Measurements from ENCODE around the gene ZNF646. TPM values are rescaled to one million over a fixed set of nuclear protein-coding genes. Genes with fewer than 3 reads are reported as not detected.

ZNF646 gene
- total and polyA plus RNA-seq, 2 of the 13 experiments (the other 11 are each of a cell fraction or from before 2014, with no cell fraction given), result 3.4 to 10.9 TPM

GRCh38 chr16:31032736-31033708 lies 41.2 kb upstream of the ZNF646 start, which contains the start of gene STX4 (continued):
- TF ChIP-seq ZNF430 (CRISPR knock-in tag; IDR thresholded peaks at IDR 0.05) (peak; percentile 52; the same call in 1 of the 2 replicates), GTF3A (CRISPR knock-in tag; conservative IDR thresholded peaks at IDR 0.05) (0 out of 2 replicates have a peak, but pooled peaks have one; percentile 62), HDAC2 (CRISPR knock-in tag; IDR thresholded peaks at IDR 0.05) (peak; percentile 88), KLF11 (CRISPR knock-in tag; IDR thresholded peaks at IDR 0.05) (0 out of 2 replicates have a peak, but pooled peaks have one; percentile 37), RBAK (CRISPR knock-in tag; IDR thresholded peaks at IDR 0.05) (no peak; the same call in 1 of the 2 replicates), YEATS4 (CRISPR knock-in tag; IDR thresholded peaks at IDR 0.05; ENCODE audit: borderline replicate concordance) (peak; percentile 87), ARNTL (CRISPR knock-in tag; IDR thresholded peaks at IDR 0.05) (peak; percentile 94), FOXK1 (CRISPR knock-in tag; IDR thresholded peaks at IDR 0.05; ENCODE audit: borderline replicate concordance, low read depth) (peak; percentile 82; the same call in 1 of the 2 replicates), ZNF766 (CRISPR knock-in tag; IDR thresholded peaks at IDR 0.05; ENCODE audit: borderline replicate concordance) (peak; percentile 78; the same call in 1 of the 2 replicates), GABPB1 (CRISPR knock-in tag; IDR thresholded peaks at IDR 0.05) (peak; percentile 97), MEF2D (CRISPR knock-in tag; IDR thresholded peaks at IDR 0.05) (peak; percentile 77), ZNF552 (CRISPR knock-in tag; IDR thresholded peaks at IDR 0.05; ENCODE audit: borderline replicate concordance) (peak; percentile 94), MAX (IDR thresholded peaks at IDR 0.05) (peak; percentile 95), TAF1 (CRISPR knock-in tag; IDR thresholded peaks at IDR 0.05) (peak; percentile 18; the same call in 1 of the 2 replicates), NKX3-1 (CRISPR knock-in tag; IDR thresholded peaks at IDR 0.05) (peak; percentile 78), STAT5B (CRISPR knock-in tag; IDR thresholded peaks at IDR 0.05) (0 out of 2 replicates have a peak, but pooled peaks have one; percentile 8), IRF2 (CRISPR knock-in tag; IDR thresholded peaks at IDR 0.05) (peak; percentile 82), KAT8 (CRISPR knock-in tag; IDR thresholded peaks at IDR 0.05) (peak; percentile 94), HNF4G (IDR thresholded peaks at IDR 0.05; ENCODE audit: borderline replicate concordance, low read depth, low read length) (no peak), HNF4G (CRISPR knock-in tag; IDR thresholded peaks at IDR 0.05; ENCODE audit: borderline replicate concordance, low read depth) (0 out of 2 replicates have a peak, but pooled peaks have one; percentile 59), DNMT3B (CRISPR knock-in tag; conservative IDR thresholded peaks at IDR 0.05) (peak; percentile 79; the same call in 1 of the 2 replicates), HNF1A (IDR thresholded peaks at IDR 0.05; ENCODE audit: low read depth) (no peak), HNF1A (CRISPR knock-in tag; IDR thresholded peaks at IDR 0.05; ENCODE audit: borderline replicate concordance) (peak; percentile 58; the same call in 1 of the 2 replicates), ZBTB1 (CRISPR knock-in tag; IDR thresholded peaks at IDR 0.05; ENCODE audit: borderline replicate concordance) (peak; percentile 13; the same call in 1 of the 2 replicates), ZNF232 (CRISPR knock-in tag; IDR thresholded peaks at IDR 0.05; ENCODE audit: borderline replicate concordance) (peak; percentile 85; the same call in 1 of the 2 replicates), ZNF337 (CRISPR knock-in tag; IDR thresholded peaks at IDR 0.05; ENCODE audit: borderline replicate concordance, low read depth) (peak; percentile 96), ZNF749 (CRISPR knock-in tag; IDR thresholded peaks at IDR 0.05; ENCODE audit: borderline replicate concordance) (peak; percentile 73; the same call in 1 of the 2 replicates)
